HG03442 (cell line): ENCODE measurements around the gene DONSON.

ENCODE experiments used
- ATAC-seq: cut with Tn5 transposase; IDR thresholded peaks from one replicate; pipeline ENCODE4 v1.9.1; 2021; ENCODE audit warnings: mild to moderate bottlenecking, moderate library complexity; ENCODE audit not compliant: unreplicated experiment

Gene DONSON

GRCh38 chr21:33562389-33562788 lies 26.1 kb downstream of the DONSON start:
- ATAC-seq, result no peak

GRCh38 chr21:33561373-33561772 lies 27.1 kb downstream of the DONSON start:
- ATAC-seq, result no peak

GRCh38 chr21:33560965-33561364 lies 27.5 kb downstream of the DONSON start:
- ATAC-seq, result no peak

- no peak for ATAC-seq
Measured at GRCh38 chr21:33559813-33560212, 28.7 kb downstream of the DONSON start.

- no peak for ATAC-seq
Measured at GRCh38 chr21:33558777-33559421, 29.6 kb downstream of the DONSON start.

- ATAC-seq, result no peak
Measured at GRCh38 chr21:33557447-33557846, 31.0 kb downstream of the DONSON start.

- ATAC-seq, result no peak
Measured at GRCh38 chr21:33554982-33555344, 33.5 kb downstream of the DONSON start.

- ATAC-seq, result no peak
Measured at GRCh38 chr21:33554236-33554981, 34.1 kb downstream of the DONSON start.

- ATAC-seq, result no peak
Measured at GRCh38 chr21:33552999-33553598, 35.4 kb downstream of the DONSON start.

GRCh38 chr21:33552093-33552998 lies 36.1 kb downstream of the DONSON start:
- no peak for ATAC-seq

GRCh38 chr21:33551664-33552063 lies 36.8 kb downstream of the DONSON start:
- ATAC-seq, result no peak

- no peak for ATAC-seq
Measured at GRCh38 chr21:33550772-33551660, 37.5 kb downstream of the DONSON start.

GRCh38 chr21:33549848-33550771 lies 38.4 kb downstream of the DONSON start:
- no peak for ATAC-seq

- no peak for ATAC-seq
Measured at GRCh38 chr21:33546086-33546485, 42.4 kb downstream of the DONSON start.

- no peak for ATAC-seq
Measured at GRCh38 chr21:33544451-33545195, 43.9 kb downstream of the DONSON start.

GRCh38 chr21:33543505-33544129 lies 44.9 kb downstream of the DONSON start:
- no peak for ATAC-seq

- peak; percentile 91 for ATAC-seq
Measured at GRCh38 chr21:33542640-33543504, 45.6 kb downstream of the DONSON start, which contains the start of gene SON. SON (plus strand) TSS chr21:33543038; CDS start chr21:33543093, 55 bp downstream.
